Stimulated activated naive CD4-positive, alpha-beta T cell (primary cell): Measurements from ENCODE around the gene BLM.

ENCODE experiments used
- DNase-seq, 6 experiments: peaks; one replicate each; lab custom pipeline; 2025; lab: John Stamatoyannopoulos, UW

Gene BLM

GRCh38 chr15:90691982-90692773, 25.0 kb upstream of the BLM start:
- DNase-seq: no peak

- no peak for DNase-seq
These were observed 22.2 kb upstream of the BLM start for GRCh38 chr15:90694987-90695386.

GRCh38 chr15:90697175-90697574, 20.0 kb upstream of the BLM start:
- no peak for DNase-seq

- DNase-seq: no peak
These were observed 18.5 kb upstream of the BLM start for GRCh38 chr15:90698629-90699028.

GRCh38 chr15:90701048-90701447, 16.1 kb upstream of the BLM start:
- DNase-seq: no peak

- DNase-seq: no peak
These were observed 15.1 kb upstream of the BLM start for GRCh38 chr15:90701880-90702630.

- no peak for DNase-seq
These were observed 13.7 kb upstream of the BLM start for GRCh38 chr15:90703455-90703854.

- DNase-seq: no peak
These were observed 11.9 kb upstream of the BLM start for GRCh38 chr15:90705212-90705611.

GRCh38 chr15:90706394-90707327, 10.5 kb upstream of the BLM start:
- no peak for DNase-seq

- no peak for DNase-seq
These were observed 9.7 kb upstream of the BLM start for GRCh38 chr15:90707489-90707888.

- DNase-seq: no peak
These were observed 8.6 kb upstream of the BLM start for GRCh38 chr15:90708516-90708915.

GRCh38 chr15:90709278-90709677, 7.9 kb upstream of the BLM start:
- no peak for DNase-seq

GRCh38 chr15:90710436-90711027, 6.6 kb upstream of the BLM start:
- no peak for DNase-seq

GRCh38 chr15:90711418-90711824, 5.7 kb upstream of the BLM start:
- DNase-seq: no peak

GRCh38 chr15:90711842-90712241, 5.3 kb upstream of the BLM start:
- DNase-seq: no peak

GRCh38 chr15:90713081-90713480, 4.1 kb upstream of the BLM start:
- DNase-seq: no peak

GRCh38 chr15:90716317-90716975, 700 bp upstream of the BLM start:
- no peak for DNase-seq

- no peak for DNase-seq
These were observed 1.1 kb downstream of the BLM start for GRCh38 chr15:90718232-90718631.

- DNase-seq: no peak
These were observed 3.0 kb downstream of the BLM start for GRCh38 chr15:90720131-90720530.

- DNase-seq: no peak
These were observed 12.1 kb downstream of the BLM start for GRCh38 chr15:90729261-90729660.

- DNase-seq: no peak
These were observed 13.1 kb downstream of the BLM start for GRCh38 chr15:90730290-90730689.
